Ishikawa (cell line): ENCODE measurements around the gene ULK4.

ENCODE experiments used
- CREB1 ChIP-seq: IDR thresholded peaks from 2 replicates; pipeline ENCODE4 v1.6.1; 2012; ENCODE audit warnings: low read depth
- EGR1 ChIP-seq: IDR thresholded peaks from 2 replicates; pipeline ENCODE4 v1.6.1; 2012
- RAD21 ChIP-seq: IDR thresholded peaks from 2 replicates; pipeline ENCODE4 v1.6.1; 2012; ENCODE audit warnings: low read depth
- TAF1 ChIP-seq: IDR thresholded peaks from 2 replicates; pipeline ENCODE4 v1.6.1; 2012; ENCODE audit warnings: low read depth, mild to moderate bottlenecking
- TCF12 ChIP-seq: IDR thresholded peaks from 2 replicates; pipeline ENCODE4 v1.6.1; 2012; ENCODE audit warnings: low read depth
- TF ChIP-seq, protein P1 (sequence below): IDR thresholded peaks from 2 replicates; pipeline ENCODE4 v1.6.1; 2012

DNA sequence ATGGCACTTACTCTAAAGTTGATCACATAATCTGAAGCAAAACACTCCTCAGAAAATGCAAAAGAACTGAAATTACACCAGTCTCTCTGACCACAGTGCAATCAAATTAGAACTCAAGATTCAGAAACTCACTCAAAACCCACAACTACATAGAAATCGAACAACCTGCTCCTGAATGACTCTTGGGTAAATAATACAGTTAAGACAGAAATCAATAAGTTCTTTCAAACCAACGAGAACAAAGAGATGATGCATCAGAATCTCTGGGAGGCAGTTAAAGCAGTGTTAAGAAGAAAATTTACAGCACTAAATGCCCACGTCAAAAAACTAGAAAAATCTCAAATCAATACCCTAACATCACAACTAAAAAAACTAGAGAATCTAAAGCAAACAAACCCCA is 535.4 kb downstream of the ULK4 start:
- TF ChIP-seq EGR1 (no peak), RAD21 (no peak), TCF12 (no peak), CREB1 (no peak), TAF1 (no peak)
- TF ChIP-seq, protein P1, sequence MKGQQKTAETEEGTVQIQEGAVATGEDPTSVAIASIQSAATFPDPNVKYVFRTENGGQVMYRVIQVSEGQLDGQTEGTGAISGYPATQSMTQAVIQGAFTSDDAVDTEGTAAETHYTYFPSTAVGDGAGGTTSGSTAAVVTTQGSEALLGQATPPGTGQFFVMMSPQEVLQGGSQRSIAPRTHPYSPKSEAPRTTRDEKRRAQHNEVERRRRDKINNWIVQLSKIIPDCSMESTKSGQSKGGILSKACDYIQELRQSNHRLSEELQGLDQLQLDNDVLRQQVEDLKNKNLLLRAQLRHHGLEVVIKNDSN, result no peak
